Epithelial cell of esophagus (primary cell): ENCODE measurements around the gene UBE2O.

ENCODE experiments used
- DNase-seq: peaks from one replicate; pipeline ENCODE4 v3.0.0; 2010; ENCODE audit warnings: low read depth
- H3K4me3 ChIP-seq: 2 replicates; pipeline ENCODE4 v1.5.1; 2011; ENCODE audit warnings: mild to moderate bottlenecking, low read length, control low read depth
- CTCF ChIP-seq: IDR thresholded peaks from 2 replicates; pipeline ENCODE4 v1.5.1; 2011; ENCODE audit warnings: low read depth, mild to moderate bottlenecking, low read length, control low read depth, inconsistent platforms; ENCODE audit not compliant: insufficient read depth; ENCODE audit errors: missing control alignments

UBE2O gene

GRCh38 chr17:76416457-76416856, 36.5 kb downstream of the UBE2O start:
- DNase-seq: no peak
- H3K4me3 ChIP-seq: no peak overlapping the region
- no peak for TF ChIP-seq CTCF

GRCh38 chr17:76415786-76416185, 37.2 kb downstream of the UBE2O start:
- DNase-seq: no peak
- no peak overlapping the region for H3K4me3 ChIP-seq
- no peak for TF ChIP-seq CTCF

GRCh38 chr17:76414334-76415295, 38.3 kb downstream of the UBE2O start:
- no peak for TF ChIP-seq CTCF
- DNase-seq: no peak
- no peak overlapping the region for H3K4me3 ChIP-seq

- TF ChIP-seq CTCF: no peak
- no peak overlapping the region for H3K4me3 ChIP-seq
- DNase-seq: no peak
Observed at GRCh38 chr17:76411247-76411646, 41.7 kb downstream of the UBE2O start.

GRCh38 chr17:76410328-76410965, 42.5 kb downstream of the UBE2O start:
- DNase-seq: no peak
- no peak overlapping the region for H3K4me3 ChIP-seq
- no peak for TF ChIP-seq CTCF

GRCh38 chr17:76408037-76408849, 44.7 kb downstream of the UBE2O start:
- H3K4me3 ChIP-seq: no peak overlapping the region
- peak; percentile 97 for TF ChIP-seq CTCF
- DNase-seq: peak; percentile 71
